Epithelial cell of proximal tubule (primary cell): Measurements from ENCODE around the gene PARD3B. TPM values are rescaled to one million over a fixed set of nuclear protein-coding genes. Genes with fewer than 3 reads are reported as not detected.

ENCODE experiments used
- DNase-seq: peaks from one replicate; pipeline ENCODE4 v3.0.0-alpha.2; 2011; ENCODE audit warnings: low read depth
- H3K4me3 ChIP-seq: 2 replicates; pipeline ENCODE4 v1.5.1; 2011; ENCODE audit warnings: low read depth, mild to moderate bottlenecking, low read length
- total RNA-seq: library from RNA; depleted of rRNA; stranded (reverse); fragments of >200 nt; gene quantifications from 2 replicates; pipeline ENCODE4 v1.2.3, GENCODE V29; 2015
- TF ChIP-seq, protein P1 (sequence below): conservative IDR thresholded peaks from 2 replicates; pipeline ENCODE4 v1.5.1; 2012; ENCODE audit warnings: low read depth, mild to moderate bottlenecking, low read length

PARD3B gene
- total RNA-seq, 1 donor from 2014 or later = 3.6 TPM

- DNase-seq = no peak
- TF ChIP-seq, protein P1, sequence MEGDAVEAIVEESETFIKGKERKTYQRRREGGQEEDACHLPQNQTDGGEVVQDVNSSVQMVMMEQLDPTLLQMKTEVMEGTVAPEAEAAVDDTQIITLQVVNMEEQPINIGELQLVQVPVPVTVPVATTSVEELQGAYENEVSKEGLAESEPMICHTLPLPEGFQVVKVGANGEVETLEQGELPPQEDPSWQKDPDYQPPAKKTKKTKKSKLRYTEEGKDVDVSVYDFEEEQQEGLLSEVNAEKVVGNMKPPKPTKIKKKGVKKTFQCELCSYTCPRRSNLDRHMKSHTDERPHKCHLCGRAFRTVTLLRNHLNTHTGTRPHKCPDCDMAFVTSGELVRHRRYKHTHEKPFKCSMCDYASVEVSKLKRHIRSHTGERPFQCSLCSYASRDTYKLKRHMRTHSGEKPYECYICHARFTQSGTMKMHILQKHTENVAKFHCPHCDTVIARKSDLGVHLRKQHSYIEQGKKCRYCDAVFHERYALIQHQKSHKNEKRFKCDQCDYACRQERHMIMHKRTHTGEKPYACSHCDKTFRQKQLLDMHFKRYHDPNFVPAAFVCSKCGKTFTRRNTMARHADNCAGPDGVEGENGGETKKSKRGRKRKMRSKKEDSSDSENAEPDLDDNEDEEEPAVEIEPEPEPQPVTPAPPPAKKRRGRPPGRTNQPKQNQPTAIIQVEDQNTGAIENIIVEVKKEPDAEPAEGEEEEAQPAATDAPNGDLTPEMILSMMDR = no peak
- no peak overlapping the region for H3K4me3 ChIP-seq
Observed at GRCh38 chr2:205556357-205556756, 1011.1 kb downstream of the PARD3B start.

DNA sequence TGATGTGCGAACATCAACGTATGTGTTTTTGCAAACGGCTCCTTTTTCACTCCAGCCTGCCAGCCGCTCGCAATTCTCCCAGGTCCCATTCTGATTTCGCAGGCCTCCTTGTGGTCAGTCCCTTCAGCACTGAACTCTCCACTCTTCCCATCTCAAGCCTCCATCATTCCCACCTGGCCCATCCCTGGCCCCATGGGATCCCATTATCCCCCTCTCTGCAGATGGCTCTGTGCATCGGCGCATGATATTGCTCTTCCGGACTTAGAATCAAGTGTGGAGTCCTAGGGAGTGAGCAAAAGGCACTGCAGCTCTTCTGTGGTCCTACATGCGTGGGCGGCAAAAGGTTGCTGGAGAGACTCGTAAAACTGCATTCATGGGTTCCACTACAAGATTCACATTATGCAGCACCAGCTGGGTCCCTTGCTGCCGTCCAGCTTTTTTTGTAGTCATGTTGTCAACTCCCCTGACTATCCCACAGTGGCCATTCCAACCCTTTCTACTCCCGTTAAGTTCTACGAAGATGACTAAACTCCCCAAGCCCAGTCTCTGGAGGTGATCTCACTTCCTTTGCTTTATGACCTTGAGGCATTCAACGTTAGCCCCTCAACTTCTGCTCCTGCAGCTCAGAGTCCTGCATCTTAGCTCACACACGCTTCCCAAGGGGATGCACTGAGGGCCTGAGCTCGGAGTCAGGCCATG is 1011.7 kb downstream of the PARD3B start:
- TF ChIP-seq, protein P1 = no peak
- no peak for DNase-seq
- H3K4me3 ChIP-seq = no peak overlapping the region

DNA sequence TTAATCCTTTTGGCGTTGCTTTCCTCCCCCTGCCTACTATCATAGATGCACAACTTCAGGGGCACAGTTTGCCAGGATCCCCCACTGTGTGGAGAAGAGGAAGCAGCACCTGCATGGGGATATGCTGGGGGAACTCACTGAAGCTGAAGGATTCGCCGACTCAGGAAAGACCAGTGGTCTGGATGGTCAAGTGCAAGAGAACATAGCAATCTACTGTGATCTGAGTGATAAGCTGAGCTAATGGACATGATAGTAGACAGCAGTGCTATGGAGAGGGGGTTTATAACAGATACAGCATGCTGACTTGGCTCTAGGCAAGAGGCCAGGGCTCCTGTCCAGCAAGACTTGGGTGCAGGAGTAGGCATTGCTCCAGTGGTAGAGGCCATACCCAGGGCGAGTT is 1012.6 kb downstream of the PARD3B start:
- TF ChIP-seq, protein P1 = no peak
- DNase-seq = no peak
- H3K4me3 ChIP-seq = no peak overlapping the region

DNA sequence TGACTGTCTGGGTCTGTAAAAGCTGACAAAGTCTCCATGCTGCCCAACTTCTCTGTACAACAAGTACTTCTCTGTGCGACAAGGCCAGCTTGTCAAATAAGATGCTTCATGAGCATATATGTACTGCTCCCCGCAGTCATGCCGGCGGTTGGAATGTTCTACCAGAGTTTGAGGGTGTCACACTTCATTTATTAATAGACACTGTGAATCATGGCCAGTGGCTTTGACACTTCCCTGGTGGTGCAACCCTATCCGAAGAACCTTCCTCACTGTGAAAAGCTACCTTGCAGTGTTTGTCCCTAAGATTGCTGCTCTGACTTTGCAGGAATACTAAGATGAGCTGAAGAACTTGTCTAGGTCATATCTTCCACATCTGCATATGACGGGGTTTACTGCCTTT is 1016.2 kb downstream of the PARD3B start:
- TF ChIP-seq, protein P1 = no peak

DNA sequence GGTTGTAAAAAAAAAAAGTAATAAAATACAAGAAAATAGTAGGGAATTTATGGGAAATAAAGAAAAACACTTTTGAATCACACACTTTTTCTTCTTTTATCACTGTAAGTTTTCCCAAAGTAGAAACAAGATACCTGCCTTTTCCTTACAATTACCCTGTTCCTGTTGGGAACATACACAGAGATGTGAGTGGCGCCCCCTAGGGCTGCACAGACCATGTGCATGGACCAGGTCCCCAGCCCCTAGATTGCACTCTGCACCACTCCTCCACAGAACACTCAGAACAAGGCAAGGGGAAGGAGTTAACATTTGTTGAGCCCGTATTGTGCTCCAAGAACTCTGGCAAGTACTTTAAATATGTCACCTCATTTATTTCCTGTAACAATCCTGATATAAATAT is 1018.4 kb downstream of the PARD3B start:
- TF ChIP-seq, protein P1 = peak; percentile 69
- DNase-seq = no peak
- H3K4me3 ChIP-seq = no peak overlapping the region

More for the DNA sequence above, 1016.2 kb downstream of the PARD3B start:
- H3K4me3 ChIP-seq = no peak overlapping the region
- DNase-seq = no peak

DNA sequence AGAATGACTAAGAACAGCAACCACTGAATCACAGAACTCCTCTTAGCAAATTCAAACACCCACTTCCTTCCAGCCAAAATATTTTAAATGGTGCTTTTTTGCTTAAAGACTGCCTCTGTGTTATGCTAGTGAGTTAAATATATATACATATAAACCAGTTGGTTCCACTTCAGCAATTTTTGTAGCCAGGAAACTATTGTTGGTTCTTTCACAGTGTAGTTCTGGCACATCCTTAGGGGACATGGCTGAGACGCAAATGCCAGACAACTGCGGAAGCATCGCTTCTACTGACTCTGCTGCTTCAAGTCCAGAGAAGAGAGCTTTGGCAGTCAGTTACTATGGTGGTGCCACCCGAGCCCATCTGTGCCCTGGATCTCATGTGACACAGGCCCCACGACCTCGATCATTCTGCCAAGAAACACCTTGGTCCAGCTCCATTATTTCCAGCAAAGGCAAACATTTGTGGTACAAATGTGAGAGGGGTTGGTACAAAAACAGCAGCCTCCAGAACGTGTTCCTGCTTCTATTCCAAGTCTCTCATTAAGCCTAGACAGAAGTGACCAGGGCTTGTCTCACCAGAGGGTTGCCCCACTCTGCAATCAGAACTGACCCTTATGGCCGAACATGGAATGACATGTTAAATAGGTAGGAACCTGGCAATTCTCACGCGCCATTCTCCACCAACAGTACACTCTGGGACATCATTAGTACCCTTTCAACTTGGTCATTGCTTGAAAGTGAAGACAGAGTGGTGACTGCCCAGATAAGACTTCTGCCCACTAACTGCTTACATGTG is 1019.3 kb downstream of the PARD3B start:
- no peak overlapping the region for H3K4me3 ChIP-seq
- TF ChIP-seq, protein P1 = peak; percentile 5
- DNase-seq = no peak

- TF ChIP-seq, protein P1 = no peak
- no peak for DNase-seq
- H3K4me3 ChIP-seq = no peak overlapping the region
Observed at GRCh38 chr2:205565142-205565522, 1019.9 kb downstream of the PARD3B start.
